GM19468 (cell line): ENCODE results near the gene LRP8.

Source experiments
- ATAC-seq: cut with Tn5 transposase; IDR thresholded peaks from one replicate; pipeline ENCODE4 v1.9.1; 2021; ENCODE audit warnings: mild to moderate bottlenecking, moderate library complexity, moderate number of reproducible peaks; ENCODE audit not compliant: unreplicated experiment; ENCODE audit errors: extremely low read depth

Gene LRP8

GRCh38 chr1:53309802-53310201 lies 18.1 kb downstream of the LRP8 start:
- no peak for ATAC-seq

GRCh38 chr1:53308506-53308905 lies 19.4 kb downstream of the LRP8 start:
- ATAC-seq: no peak

- no peak for ATAC-seq
Observed at GRCh38 chr1:53307037-53307436, 20.8 kb downstream of the LRP8 start.

GRCh38 chr1:53306168-53306567 lies 21.7 kb downstream of the LRP8 start:
- ATAC-seq: no peak

- no peak for ATAC-seq
Observed at GRCh38 chr1:53305650-53306049, 22.2 kb downstream of the LRP8 start.

GRCh38 chr1:53304527-53304926 lies 23.3 kb downstream of the LRP8 start:
- ATAC-seq: no peak

GRCh38 chr1:53303726-53304515 lies 23.9 kb downstream of the LRP8 start:
- no peak for ATAC-seq

GRCh38 chr1:53303243-53303642 lies 24.6 kb downstream of the LRP8 start:
- no peak for ATAC-seq

GRCh38 chr1:53299233-53299632 lies 28.6 kb downstream of the LRP8 start:
- no peak for ATAC-seq

GRCh38 chr1:53298045-53298637 lies 29.7 kb downstream of the LRP8 start:
- ATAC-seq: no peak

- no peak for ATAC-seq
Observed at GRCh38 chr1:53297195-53297594, 30.7 kb downstream of the LRP8 start.

- ATAC-seq: no peak
Observed at GRCh38 chr1:53296117-53296749, 31.6 kb downstream of the LRP8 start.

- ATAC-seq: no peak
Observed at GRCh38 chr1:53295726-53296116, 32.1 kb downstream of the LRP8 start.

GRCh38 chr1:53295295-53295694 lies 32.6 kb downstream of the LRP8 start:
- no peak for ATAC-seq

- no peak for ATAC-seq
Observed at GRCh38 chr1:53294567-53294966, 33.3 kb downstream of the LRP8 start.

GRCh38 chr1:53294061-53294460 lies 33.8 kb downstream of the LRP8 start:
- ATAC-seq: no peak

- ATAC-seq: no peak
Observed at GRCh38 chr1:53293123-53293522, 34.7 kb downstream of the LRP8 start.

GRCh38 chr1:53292690-53293089 lies 35.2 kb downstream of the LRP8 start:
- ATAC-seq: no peak

- no peak for ATAC-seq
Observed at GRCh38 chr1:53291574-53291973, 36.3 kb downstream of the LRP8 start.

- no peak for ATAC-seq
Observed at GRCh38 chr1:53288790-53289429, 39.0 kb downstream of the LRP8 start.
